GM19438 (cell line): Measurements from ENCODE around the gene NANOS3.
"Not testable (repeated sequence)": the region's sequence is repeated elsewhere in the genome, so short reads cannot be mapped to it uniquely, and the experiment has no call there.

Source experiments
- ATAC-seq: cut with Tn5 transposase; IDR thresholded peaks from one replicate; pipeline ENCODE4 v1.9.1; 2021; ENCODE audit warnings: low read depth; ENCODE audit not compliant: unreplicated experiment

The NANOS3 gene

GRCh38 chr19:13842291-13843103, 34.4 kb upstream of the NANOS3 start:
- no peak for ATAC-seq

GRCh38 chr19:13843104-13843921, 33.6 kb upstream of the NANOS3 start:
- ATAC-seq = no peak

GRCh38 chr19:13844130-13844631, 32.8 kb upstream of the NANOS3 start:
- no peak for ATAC-seq

GRCh38 chr19:13846557-13847406, 30.2 kb upstream of the NANOS3 start:
- ATAC-seq = peak; percentile 50

GRCh38 chr19:13847407-13848339, 29.3 kb upstream of the NANOS3 start:
- peak; percentile 38 for ATAC-seq

- no peak for ATAC-seq
These were observed 28.6 kb upstream of the NANOS3 start for GRCh38 chr19:13848340-13848677.

- no peak for ATAC-seq
These were observed 27.9 kb upstream of the NANOS3 start for GRCh38 chr19:13848798-13849676.

GRCh38 chr19:13849991-13850909, 26.7 kb upstream of the NANOS3 start:
- no peak for ATAC-seq

- ATAC-seq = no peak
These were observed 25.8 kb upstream of the NANOS3 start for GRCh38 chr19:13850910-13851733.

GRCh38 chr19:13851734-13852114, 25.2 kb upstream of the NANOS3 start:
- ATAC-seq = not testable (repeated sequence)

GRCh38 chr19:13852171-13852707, 24.7 kb upstream of the NANOS3 start:
- ATAC-seq = not testable (repeated sequence)

- no peak for ATAC-seq
These were observed 20.4 kb upstream of the NANOS3 start for GRCh38 chr19:13856497-13856896.

- no peak for ATAC-seq
These were observed 17.5 kb upstream of the NANOS3 start for GRCh38 chr19:13859361-13859880.

GRCh38 chr19:13860679-13861391, 16.1 kb upstream of the NANOS3 start:
- ATAC-seq = no peak

GRCh38 chr19:13861392-13861713, 15.6 kb upstream of the NANOS3 start:
- peak; percentile 11 for ATAC-seq
